Measurements from ENCODE around the gene EXOC6B. TPM values are rescaled to one million over a fixed set of nuclear protein-coding genes. Genes with fewer than 3 reads are reported as not detected.

Gene EXOC6B
- total and polyA plus RNA-seq, 2 of the 8 experiments (the other 6 are each of a cell fraction or from before 2014, with no cell fraction given) = 13.5 to 33.0 TPM

DNA sequence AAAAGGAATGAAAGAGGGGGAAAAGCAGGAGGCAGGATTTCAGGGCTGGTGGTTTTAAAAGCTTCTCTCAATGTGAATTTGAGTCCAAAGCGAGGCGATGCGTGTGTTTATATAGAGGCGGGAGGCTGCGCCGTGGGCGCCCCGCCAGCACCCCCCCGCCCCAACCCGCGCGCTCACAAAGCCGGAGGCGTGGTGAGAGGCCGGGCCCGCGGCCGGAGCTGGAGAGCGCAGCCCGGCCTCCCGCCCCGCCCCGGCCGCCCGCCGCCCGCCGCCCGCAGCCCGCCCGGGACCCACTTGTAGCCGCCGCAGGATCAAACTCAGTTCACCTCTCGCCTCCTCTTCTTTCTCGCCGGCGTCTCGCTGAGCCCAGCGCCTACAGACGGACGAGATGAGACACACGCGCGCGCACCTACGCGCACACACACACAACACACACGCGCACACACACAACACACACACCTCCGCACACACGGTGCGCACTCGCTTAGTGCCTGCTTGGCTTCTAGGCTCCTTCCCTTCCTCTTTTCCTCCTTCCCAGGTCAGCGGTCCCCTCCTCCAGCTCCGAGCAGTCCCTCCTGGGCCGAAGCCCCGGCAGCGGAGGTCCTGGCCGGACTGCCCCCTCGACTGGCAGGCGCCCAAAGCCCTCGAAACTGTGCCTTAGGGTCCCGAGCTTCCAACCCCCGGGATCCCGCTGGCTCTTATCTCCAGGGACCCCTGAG is 676.8 kb downstream of the EXOC6B start (continued):
- no peak for TF ChIP-seq TCF12 (IDR thresholded peaks at IDR 0.05; ENCODE audit: low read depth, low read length)
- no peak for TF ChIP-seq CTBP2 (IDR thresholded peaks at IDR 0.05; ENCODE audit: borderline replicate concordance, insufficient read depth, insufficient read length, low read length)
